Panc1 (cell line): ENCODE results near the gene PIH1D1.

Experiments used
- POLR2AphosphoS5 ChIP-seq: IDR thresholded peaks from 2 replicates; pipeline ENCODE4 v1.6.1; 2012; ENCODE audit warnings: mild to moderate bottlenecking, low read depth, low read length, moderate library complexity
- SIN3A ChIP-seq: IDR thresholded peaks from 2 replicates; pipeline ENCODE4 v1.6.1; 2012; ENCODE audit warnings: low read depth, mild to moderate bottlenecking, low read length, moderate library complexity, borderline replicate concordance; ENCODE audit not compliant: insufficient read depth
- TCF7L2 ChIP-seq: IDR thresholded peaks from 2 replicates; pipeline ENCODE4 v1.6.1; 2011; ENCODE audit warnings: mild to moderate bottlenecking, low read depth, low read length, inconsistent platforms
- TF ChIP-seq, protein P1 (sequence below): fragments of 450-650 bp; IDR thresholded peaks from 2 replicates; pipeline ENCODE4 v1.5.1; 2017; ENCODE audit warnings: mild to moderate bottlenecking
- TF ChIP-seq, protein P2 (sequence below), 2 experiments: IDR thresholded peaks; 2 replicates each; pipeline ENCODE4 v1.6.1; 2011 to 2012; ENCODE audit warnings: low read depth in 2 of 2, control low read depth in 1 of 2, low read length in 1 of 2, mild to moderate bottlenecking in 1 of 2, moderate library complexity in 1 of 2; ENCODE audit not compliant: insufficient read depth in 1 of 2

DNA sequence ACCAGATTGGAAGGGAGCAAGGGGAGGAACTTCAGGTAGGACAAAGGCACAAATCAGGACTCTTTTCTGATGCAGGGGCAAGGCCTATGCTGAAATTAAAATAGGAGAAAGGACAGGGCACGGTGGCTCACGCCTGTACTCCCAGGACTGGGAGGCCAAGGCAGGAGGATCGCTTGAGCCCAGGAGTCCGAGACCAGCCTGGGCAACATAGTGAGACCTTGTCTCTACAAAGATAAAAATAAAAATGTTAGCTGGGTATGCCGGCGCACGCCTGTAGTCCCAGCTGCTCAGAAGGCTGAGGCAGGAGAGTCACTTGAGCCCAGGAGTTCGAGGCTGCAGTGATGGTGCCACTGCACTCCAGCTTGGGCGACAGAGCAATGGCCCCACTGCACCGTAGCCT lies 15.9 kb downstream of the PIH1D1 start:
- TF ChIP-seq, protein P1, sequence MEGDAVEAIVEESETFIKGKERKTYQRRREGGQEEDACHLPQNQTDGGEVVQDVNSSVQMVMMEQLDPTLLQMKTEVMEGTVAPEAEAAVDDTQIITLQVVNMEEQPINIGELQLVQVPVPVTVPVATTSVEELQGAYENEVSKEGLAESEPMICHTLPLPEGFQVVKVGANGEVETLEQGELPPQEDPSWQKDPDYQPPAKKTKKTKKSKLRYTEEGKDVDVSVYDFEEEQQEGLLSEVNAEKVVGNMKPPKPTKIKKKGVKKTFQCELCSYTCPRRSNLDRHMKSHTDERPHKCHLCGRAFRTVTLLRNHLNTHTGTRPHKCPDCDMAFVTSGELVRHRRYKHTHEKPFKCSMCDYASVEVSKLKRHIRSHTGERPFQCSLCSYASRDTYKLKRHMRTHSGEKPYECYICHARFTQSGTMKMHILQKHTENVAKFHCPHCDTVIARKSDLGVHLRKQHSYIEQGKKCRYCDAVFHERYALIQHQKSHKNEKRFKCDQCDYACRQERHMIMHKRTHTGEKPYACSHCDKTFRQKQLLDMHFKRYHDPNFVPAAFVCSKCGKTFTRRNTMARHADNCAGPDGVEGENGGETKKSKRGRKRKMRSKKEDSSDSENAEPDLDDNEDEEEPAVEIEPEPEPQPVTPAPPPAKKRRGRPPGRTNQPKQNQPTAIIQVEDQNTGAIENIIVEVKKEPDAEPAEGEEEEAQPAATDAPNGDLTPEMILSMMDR = no peak
- TF ChIP-seq, protein P2, sequence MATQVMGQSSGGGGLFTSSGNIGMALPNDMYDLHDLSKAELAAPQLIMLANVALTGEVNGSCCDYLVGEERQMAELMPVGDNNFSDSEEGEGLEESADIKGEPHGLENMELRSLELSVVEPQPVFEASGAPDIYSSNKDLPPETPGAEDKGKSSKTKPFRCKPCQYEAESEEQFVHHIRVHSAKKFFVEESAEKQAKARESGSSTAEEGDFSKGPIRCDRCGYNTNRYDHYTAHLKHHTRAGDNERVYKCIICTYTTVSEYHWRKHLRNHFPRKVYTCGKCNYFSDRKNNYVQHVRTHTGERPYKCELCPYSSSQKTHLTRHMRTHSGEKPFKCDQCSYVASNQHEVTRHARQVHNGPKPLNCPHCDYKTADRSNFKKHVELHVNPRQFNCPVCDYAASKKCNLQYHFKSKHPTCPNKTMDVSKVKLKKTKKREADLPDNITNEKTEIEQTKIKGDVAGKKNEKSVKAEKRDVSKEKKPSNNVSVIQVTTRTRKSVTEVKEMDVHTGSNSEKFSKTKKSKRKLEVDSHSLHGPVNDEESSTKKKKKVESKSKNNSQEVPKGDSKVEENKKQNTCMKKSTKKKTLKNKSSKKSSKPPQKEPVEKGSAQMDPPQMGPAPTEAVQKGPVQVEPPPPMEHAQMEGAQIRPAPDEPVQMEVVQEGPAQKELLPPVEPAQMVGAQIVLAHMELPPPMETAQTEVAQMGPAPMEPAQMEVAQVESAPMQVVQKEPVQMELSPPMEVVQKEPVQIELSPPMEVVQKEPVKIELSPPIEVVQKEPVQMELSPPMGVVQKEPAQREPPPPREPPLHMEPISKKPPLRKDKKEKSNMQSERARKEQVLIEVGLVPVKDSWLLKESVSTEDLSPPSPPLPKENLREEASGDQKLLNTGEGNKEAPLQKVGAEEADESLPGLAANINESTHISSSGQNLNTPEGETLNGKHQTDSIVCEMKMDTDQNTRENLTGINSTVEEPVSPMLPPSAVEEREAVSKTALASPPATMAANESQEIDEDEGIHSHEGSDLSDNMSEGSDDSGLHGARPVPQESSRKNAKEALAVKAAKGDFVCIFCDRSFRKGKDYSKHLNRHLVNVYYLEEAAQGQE (IDR thresholded peaks at IDR 0.05; ENCODE audit: insufficient read depth in 1 of 2, low read depth in 2 of 2, low read length in 1 of 2) = no peak
- TF ChIP-seq TCF7L2 (no peak), POLR2AphosphoS5 (no peak), SIN3A (no peak)
